Colon (tissue), 2 donors: ENCODE results near the gene RNF175.
"Not testable (repeated sequence)": the region's sequence is repeated elsewhere in the genome, so short reads cannot be mapped to it uniquely, and the experiment has no call there.

Experiments used
- FAIRE-seq: peaks from 2 replicates; lab custom pipeline; 2012; peaks lifted over from hg19 to GRCh38; lab: Jason Lieb, UNC
- donor health status: control.
- donor health status: control.

RNF175 gene

GRCh38 chr4:153676984-153677383 is 82.8 kb downstream of the RNF175 start:
- no peak for FAIRE-seq

DNA sequence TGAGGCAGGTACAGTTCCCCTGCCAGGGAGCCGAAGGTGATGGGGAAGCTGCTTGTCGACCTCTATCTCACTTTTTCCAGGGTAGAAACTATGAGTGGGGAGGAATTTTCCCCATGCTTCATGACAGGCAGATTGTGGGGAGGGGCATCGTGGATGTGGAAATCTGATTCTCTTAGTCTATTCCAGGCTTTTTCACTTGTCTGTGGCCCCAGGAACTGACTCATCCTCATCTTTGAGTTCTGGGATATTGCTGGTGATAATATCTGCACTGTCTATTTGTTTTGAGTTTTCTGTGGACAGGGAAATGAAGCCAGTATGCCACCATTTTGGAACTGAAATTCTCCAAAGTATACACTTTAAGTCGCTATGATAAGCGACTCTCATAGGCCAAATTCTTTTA is 83.3 kb downstream of the RNF175 start:
- FAIRE-seq: no peak

GRCh38 chr4:153669838-153670237 is 90.0 kb downstream of the RNF175 start:
- no peak for FAIRE-seq

DNA sequence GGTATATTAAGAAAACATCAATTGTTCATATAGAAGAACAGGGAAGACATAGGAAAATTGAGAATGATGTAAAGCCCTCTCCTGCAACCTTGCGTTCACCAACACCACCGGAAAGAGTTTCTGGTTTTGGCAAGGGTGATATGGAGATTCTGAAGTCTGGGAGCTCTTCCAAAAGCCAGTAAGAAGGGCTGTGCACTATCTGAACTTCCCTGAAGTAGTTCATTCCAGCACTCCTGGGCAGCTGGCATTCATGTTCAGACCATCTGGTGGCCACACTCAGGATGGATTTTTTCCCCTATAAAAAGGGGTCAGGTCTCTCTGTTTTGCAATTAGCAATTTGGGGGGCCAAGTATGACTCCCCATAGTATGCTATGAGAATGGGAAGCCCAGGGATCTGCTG is 91.2 kb downstream of the RNF175 start:
- no peak for FAIRE-seq

DNA sequence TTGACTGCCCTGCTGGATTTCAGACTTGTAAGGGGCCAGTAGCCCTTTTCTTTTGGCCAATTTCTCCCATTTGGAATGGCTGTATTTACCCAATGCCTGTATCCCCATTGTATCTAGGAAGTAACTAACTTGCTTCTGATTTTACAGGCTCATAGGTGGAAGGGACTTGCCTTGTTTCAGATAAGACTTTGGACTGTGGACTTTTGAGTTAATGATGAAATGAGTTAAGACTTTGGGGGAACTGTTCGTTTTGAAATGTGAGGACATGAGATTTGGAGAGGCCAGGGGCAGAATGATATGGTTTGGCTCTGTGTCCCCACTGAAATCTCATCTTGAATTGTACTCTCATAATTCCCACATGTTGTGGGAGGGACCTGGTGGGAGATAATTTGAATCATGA is 93.3 kb downstream of the RNF175 start:
- FAIRE-seq: not testable (repeated sequence)

- no peak for FAIRE-seq
Observed at GRCh38 chr4:153663667-153664066, 96.2 kb downstream of the RNF175 start.

- no peak for FAIRE-seq
Observed at GRCh38 chr4:153661908-153662307, 97.9 kb downstream of the RNF175 start.

GRCh38 chr4:153661215-153661822 is 98.5 kb downstream of the RNF175 start:
- FAIRE-seq: no peak
